Smooth muscle cell of the brain vasculature (primary cell): Measurements from ENCODE around the gene UGGT1.
"Not testable (repeated sequence)": the region's sequence is repeated elsewhere in the genome, so short reads cannot be mapped to it uniquely, and the experiment has no call there.

Source experiments
- DNase-seq: peaks from one replicate; pipeline ENCODE4 v3.0.0-alpha.2; 2012; ENCODE audit warnings: low read depth, low spot score

UGGT1 gene

DNA sequence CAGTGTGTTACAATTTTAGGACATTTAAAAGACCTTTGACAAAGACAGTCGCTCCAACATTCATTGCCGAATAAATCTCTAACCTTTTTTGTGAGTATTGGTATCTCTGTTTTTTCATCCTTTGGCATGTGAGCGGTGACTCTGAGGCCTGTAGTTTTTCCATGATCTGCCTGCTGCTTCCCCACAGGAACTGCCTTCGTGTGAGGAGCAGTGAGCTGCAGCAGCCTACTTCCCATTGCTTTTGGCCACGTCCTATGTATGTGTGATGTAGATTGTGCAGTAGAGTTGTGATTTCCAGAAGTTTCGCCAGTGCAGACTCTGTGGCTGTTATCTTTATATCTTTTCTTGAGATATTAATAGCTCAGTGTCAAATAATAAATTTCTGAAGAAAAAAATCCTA, 79.8 kb downstream of the UGGT1 start:
- DNase-seq: no peak

GRCh38 chr2:128172191-128172590, 81.2 kb downstream of the UGGT1 start:
- no peak for DNase-seq

DNA sequence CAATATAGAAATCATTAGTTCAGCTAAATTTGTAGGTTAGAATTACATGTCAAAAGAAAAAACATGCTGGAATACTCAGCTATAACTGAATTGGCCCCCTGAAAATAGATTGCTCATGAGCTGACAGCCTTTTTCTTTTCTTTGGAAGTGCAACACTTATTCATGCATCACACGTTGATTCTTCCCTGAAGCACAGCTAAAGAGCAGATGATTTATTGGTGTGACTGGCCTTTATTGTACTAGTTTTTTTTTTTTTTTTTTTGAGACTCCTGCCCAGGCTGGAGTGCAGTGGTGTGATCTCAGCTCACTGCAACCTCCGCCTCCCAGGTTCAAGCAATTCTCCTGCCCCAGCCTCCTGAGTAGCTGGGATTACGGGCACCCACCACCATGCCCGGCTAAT, 83.1 kb downstream of the UGGT1 start:
- DNase-seq: not testable (repeated sequence)

- DNase-seq: no peak
Measured at GRCh38 chr2:128177315-128177714, 86.3 kb downstream of the UGGT1 start.

DNA sequence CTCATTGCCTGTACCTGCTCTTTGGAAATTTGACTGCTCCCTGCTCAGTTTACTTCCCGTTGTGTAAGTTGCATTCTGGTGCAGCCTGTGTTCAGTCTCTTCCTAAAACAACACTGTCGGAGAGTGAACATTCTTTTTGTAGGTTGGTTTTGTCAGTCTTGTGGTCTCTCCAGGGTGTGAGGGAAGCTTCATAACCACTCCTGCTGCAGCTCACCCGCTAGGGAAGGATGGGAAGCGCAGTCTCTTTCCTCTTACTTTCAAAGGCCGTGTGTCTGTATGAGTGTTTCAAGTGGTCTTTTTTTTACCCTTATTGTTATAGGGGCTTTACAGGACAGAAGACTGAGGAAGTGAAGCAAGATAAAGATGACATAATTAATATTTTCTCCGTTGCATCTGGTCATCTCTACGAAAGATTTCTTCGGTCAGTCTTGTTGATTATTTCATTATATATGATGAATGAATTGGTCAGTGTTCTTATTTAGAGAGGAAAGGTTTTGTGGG, 87.2 kb downstream of the UGGT1 start:
- DNase-seq: no peak

- no peak for DNase-seq
Measured at GRCh38 chr2:128178650-128179460, 87.9 kb downstream of the UGGT1 start.

DNA sequence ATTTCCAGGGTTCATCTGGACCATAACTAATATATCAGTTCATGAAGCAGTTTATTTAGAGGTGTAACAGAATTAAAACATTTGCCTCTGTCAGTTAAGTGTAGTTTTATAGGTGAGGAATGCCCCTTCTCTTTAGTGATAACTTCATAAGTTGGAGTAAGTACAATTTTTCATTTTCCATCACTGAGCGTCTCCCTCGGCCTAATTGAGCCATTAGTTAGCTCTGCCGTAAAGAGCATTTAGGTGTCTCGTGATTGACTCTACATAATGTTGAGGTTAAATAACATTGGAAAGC, 88.4 kb downstream of the UGGT1 start:
- DNase-seq: no peak

DNA sequence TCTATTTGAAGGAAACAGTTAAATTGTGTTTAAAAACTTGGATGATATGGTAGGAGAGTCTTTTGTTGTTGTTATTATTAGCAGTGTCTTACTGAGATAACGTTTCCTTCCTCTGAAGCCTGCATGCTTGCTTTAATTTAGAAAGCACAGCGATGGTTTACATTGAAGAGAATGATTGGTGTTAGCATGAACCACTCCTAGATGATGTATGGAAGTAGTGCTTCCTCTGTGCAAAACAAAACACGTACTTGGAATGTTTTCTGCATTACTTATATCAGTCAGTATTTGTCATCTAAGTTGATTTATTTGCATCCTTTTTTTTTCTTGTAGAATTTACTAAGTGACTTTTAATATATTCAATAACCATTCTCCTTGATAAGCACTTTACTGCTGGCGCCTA, 89.0 kb downstream of the UGGT1 start:
- DNase-seq: no peak

GRCh38 chr2:128185576-128185975, 94.6 kb downstream of the UGGT1 start:
- DNase-seq: no peak

DNA sequence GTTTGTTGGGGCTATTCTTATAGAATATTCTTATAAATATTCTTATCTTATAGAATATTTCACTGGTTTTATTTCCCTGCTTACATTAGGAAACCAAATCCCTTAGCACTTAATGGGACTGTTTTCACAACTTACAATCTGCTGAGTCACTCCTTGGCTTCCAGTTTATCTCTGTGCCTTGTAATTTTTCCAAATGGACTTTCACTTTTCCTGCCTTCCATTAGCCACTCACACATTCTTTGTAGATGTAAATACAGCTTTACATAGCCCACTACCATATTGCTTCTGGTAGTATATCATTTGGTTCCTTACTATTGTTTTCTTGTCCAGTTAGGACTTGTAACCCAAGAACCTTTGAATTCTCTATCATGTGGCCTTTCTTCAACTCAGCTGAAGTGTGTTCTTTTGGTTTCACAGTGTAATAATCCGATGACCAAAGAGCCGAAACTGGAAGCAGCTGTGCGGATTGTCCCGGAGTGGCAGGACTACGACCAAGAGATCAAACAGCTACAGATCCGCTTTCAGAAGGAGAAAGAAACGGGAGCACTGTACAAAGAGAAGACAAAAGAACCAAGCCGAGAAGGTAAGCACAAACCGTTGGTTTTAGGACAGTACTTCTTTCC, 96.1 kb downstream of the UGGT1 start:
- DNase-seq: no peak

DNA sequence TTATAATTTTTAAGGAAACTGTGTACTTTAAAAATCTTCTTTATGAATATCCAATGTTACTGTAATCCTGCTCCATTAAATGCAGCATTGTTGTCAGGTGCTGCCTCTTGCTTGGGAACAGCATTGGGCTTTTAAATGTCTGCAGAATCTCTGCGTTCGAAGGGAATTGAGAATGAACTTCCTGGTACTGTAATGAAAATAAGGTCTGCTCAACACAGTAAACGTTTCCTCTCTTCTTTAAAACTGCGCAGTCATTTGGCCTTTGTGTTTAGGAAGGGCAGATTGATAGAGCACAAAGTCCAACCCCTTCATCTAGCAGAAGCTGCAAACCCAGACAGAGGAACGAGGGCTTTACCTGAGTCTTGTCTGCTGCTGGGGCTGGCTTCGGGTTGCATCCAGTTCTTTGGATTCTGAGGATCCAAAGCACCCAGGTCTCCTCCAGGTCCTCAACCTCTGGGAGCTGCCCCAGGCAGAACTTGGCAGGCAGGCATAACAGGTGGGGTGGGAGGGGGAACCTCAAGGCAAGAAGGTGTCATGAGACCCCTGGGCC, 104.5 kb downstream of the UGGT1 start:
- DNase-seq: no peak

- DNase-seq: no peak
Measured at GRCh38 chr2:128196026-128196425, 105.0 kb downstream of the UGGT1 start.

- no peak for DNase-seq
Measured at GRCh38 chr2:128196471-128196931, 105.5 kb downstream of the UGGT1 start.

DNA sequence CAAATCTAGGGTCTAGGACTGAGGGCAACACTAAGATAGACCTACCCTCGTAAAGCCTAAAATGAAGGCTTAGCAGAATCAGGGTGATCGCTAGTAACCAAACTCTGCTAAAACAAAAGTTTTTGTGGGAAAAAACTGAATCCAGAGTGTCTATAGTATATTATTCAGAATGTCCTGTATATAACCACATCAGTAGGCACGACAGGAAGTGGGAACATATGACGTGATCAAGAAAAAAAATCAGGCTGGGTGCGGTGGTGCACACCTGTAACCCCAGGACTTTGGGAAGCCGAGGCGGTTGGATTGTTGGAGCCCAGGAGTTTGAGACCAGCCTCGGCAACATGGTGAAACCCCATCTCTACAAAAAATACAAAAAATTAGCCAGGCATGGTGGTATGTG, 106.1 kb downstream of the UGGT1 start:
- DNase-seq: no peak

DNA sequence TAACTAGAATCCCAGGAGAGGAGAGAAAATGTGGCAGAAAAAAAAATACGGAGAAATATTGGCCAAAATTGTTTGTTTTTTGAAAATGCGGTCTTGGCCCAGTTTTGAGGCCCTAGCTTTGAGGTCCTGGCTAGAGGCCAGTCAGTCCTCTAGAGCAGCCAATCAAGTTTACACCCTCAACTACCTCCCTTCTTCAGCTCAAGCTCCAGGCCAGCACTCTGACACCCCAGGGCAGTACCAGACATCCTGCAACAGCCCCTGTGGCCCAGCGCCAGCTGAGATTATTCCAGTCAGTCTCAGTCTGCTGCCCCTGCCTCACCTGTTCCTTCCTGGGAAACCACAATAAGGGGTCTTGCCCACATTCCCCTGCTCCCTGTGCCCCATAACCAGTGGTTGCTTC, 107.7 kb downstream of the UGGT1 start:
- DNase-seq: no peak

GRCh38 chr2:128199141-128199540, 108.1 kb downstream of the UGGT1 start:
- no peak for DNase-seq

DNA sequence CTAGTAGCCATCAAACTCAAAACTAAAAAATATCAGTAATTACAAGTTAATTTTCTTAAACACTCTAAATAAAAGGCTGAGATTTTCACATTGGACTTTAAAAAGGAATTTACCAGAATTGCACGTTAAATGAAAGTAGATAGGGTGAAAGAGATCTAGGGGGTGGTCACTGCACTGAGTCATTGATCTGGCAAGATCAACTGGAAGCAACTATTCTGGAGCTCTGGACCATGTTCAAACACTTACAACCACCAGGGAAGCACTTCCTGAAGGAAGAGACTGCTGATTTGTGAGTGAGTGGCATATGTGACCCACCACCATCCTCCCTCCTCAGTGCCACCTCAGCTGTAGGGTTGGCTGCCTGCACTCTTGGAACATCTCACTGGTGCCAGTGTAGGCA, 111.8 kb downstream of the UGGT1 start:
- DNase-seq: no peak

DNA sequence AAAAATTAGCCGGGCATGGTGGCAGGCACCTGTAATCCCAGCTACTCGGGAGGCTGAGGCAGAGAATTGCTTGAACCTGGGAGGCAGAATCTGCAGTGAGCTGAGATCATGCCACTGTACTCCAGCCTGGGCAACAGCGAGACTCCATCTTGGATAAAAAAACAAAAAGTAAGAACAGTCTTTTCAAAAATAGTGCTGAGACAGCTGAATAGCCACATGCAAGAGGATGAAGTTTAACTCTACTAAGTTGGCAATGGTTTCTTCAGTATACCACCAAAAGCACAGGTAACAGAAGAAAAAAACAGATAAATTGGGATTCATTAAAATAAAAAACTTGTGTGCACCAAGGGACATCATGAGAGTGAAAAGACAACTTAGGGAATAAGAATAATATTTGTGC, 115.2 kb downstream of the UGGT1 start:
- no peak for DNase-seq

DNA sequence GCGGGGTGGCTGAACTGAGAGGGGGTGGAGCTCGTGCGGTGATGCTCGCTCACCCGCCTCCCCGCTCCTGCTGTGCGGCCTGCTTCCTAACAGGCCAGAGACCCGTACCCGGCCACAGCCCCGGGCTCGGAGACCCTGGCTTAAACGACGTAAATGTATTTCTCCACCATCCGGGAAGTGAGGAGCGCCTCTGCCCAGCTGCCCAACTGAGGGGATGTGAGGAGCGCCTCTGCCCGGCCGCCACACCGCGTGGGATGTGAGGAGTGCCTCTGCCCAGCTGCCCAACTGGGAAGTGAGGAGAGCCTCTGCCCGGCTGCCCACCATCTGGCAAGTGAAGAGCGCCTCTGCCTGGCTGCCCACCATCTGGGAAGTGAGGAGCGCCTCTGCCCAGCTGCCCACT, 117.0 kb downstream of the UGGT1 start:
- DNase-seq: no peak

DNA sequence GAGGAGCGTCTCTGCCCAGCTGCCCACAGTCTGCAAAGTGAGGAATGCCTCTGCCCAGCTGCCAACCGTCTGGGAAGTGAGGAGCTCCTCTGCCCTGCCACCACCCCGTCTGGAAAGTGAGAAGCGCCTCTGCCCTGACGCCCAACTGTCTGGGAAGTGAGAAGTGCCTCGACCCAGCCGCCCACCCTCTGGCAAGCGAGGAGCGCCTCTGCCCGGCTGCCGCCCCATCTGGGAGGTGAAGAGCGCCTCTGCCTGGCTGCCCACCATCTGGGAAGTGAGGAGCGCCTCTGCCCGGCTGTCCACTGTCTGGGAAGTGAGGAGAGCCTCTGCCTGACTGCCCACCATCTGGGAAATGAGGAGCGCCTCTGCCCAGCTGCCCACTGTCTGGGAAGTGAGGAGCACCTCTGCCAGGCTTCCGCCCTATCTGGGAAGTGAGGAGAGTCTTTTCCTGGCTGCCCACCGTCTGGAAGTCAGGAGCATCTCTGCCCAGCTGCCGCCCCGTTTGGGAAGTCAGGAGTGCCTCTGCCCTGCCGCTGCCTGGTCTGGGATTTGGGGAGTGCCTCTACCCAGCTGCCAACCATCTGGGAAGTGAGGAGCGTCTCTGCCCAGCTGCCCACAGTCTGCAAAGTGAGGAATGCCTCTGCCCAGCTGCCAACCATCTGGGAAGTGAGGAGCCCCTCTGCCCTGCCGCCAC, 117.8 kb downstream of the UGGT1 start:
- not testable (repeated sequence) for DNase-seq

- DNase-seq: no peak
Measured at GRCh38 chr2:128214251-128214650, 123.3 kb downstream of the UGGT1 start.

GRCh38 chr2:128214866-128215460, 124.0 kb downstream of the UGGT1 start:
- DNase-seq: no peak
